ENCODE data around the gene NLN.

Gene NLN

DNA sequence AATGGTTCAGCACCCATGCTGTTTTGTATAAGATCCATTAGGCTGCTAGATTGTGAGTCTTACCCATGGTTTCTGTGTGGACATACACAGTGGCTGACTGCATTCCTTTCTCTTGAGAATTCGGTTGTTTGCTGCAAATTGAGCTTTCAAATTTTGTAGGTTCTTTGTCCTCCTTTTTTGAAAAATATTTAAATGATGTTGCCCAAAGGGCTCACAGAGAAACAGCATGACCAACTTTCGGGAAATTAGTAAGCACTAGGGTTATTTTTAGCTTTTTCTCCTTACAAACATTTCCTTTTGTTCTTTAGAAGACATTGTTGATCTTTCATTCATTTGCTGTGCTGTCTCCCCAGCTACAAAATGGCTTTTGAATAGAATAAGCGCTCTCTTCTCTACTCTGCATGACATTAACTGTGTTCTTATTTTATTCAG, 79.4 kb downstream of the NLN start:
- H3F3A ChIP-seq (ENCODE audit: control insufficient read depth, insufficient read depth), result no peaks in the 10 kb centered on the region

GRCh38 chr5:65802080-65802479, 80.1 kb downstream of the NLN start:
- Histone ChIP-seq H4K20me1 (ENCODE audit: control insufficient read depth, insufficient read depth, low read depth, low read length) (no peaks in the 10 kb centered on the region), H3K4me2 (ENCODE audit: low read length) (no peak overlapping the region), H3F3A (ENCODE audit: control insufficient read depth, insufficient read depth) (no peaks in the 10 kb centered on the region), H3K79me2 (ENCODE audit: control insufficient read depth, low read length) (no peaks in the 10 kb centered on the region), H3K4me1 (ENCODE audit: control insufficient read depth, low read length) (no peaks in the 10 kb centered on the region), H3K36me3 (ENCODE audit: control insufficient read depth, low read length) (peaks cover 15% of the 10 kb centered on the region), H3K27ac (ENCODE audit: low read depth, low read length) (no peak overlapping the region), H3K4me3 (ENCODE audit: low read length) (no peak overlapping the region), H3K9me2 (replicated peaks; ENCODE audit: control insufficient read depth, low read length) (no peaks in the 10 kb centered on the region), H3K27me3 (ENCODE audit: control insufficient read depth, low read length) (no peaks in the 10 kb centered on the region), H3K9me3 (ENCODE audit: control insufficient read depth, insufficient read depth, low read length) (peaks cover 10% of the 10 kb centered on the region; the same call in 1 of the 2 replicates)
- TF ChIP-seq EZH2phosphoT487 (IDR thresholded peaks at IDR 0.05; ENCODE audit: borderline replicate concordance, low read length), result no peak
- TF ChIP-seq, protein P1, sequence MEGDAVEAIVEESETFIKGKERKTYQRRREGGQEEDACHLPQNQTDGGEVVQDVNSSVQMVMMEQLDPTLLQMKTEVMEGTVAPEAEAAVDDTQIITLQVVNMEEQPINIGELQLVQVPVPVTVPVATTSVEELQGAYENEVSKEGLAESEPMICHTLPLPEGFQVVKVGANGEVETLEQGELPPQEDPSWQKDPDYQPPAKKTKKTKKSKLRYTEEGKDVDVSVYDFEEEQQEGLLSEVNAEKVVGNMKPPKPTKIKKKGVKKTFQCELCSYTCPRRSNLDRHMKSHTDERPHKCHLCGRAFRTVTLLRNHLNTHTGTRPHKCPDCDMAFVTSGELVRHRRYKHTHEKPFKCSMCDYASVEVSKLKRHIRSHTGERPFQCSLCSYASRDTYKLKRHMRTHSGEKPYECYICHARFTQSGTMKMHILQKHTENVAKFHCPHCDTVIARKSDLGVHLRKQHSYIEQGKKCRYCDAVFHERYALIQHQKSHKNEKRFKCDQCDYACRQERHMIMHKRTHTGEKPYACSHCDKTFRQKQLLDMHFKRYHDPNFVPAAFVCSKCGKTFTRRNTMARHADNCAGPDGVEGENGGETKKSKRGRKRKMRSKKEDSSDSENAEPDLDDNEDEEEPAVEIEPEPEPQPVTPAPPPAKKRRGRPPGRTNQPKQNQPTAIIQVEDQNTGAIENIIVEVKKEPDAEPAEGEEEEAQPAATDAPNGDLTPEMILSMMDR (IDR thresholded peaks at IDR 0.05; ENCODE audit: low read depth, low read length, poor library complexity, severe bottlenecking), result no peak

More for the DNA sequence above, 79.4 kb downstream of the NLN start:
- Histone ChIP-seq H3K9me3 (ENCODE audit: control insufficient read depth, insufficient read depth, low read length) (peaks cover 10% of the 10 kb centered on the region; the same call in 1 of the 2 replicates), H3K79me2 (ENCODE audit: control insufficient read depth, low read length) (no peaks in the 10 kb centered on the region), H3K4me3 (ENCODE audit: low read length) (no peak overlapping the region), H3K27me3 (ENCODE audit: control insufficient read depth, low read length) (no peaks in the 10 kb centered on the region), H3K4me1 (ENCODE audit: control insufficient read depth, low read length) (no peaks in the 10 kb centered on the region), H3K9me2 (replicated peaks; ENCODE audit: control insufficient read depth, low read length) (no peaks in the 10 kb centered on the region), H3K27ac (ENCODE audit: low read depth, low read length) (no peak overlapping the region), H3K36me3 (ENCODE audit: control insufficient read depth, low read length) (peaks cover 15% of the 10 kb centered on the region), H4K20me1 (ENCODE audit: control insufficient read depth, insufficient read depth, low read depth, low read length) (no peaks in the 10 kb centered on the region), H3K4me2 (ENCODE audit: low read length) (no peak overlapping the region)
- TF ChIP-seq EZH2phosphoT487 (IDR thresholded peaks at IDR 0.05; ENCODE audit: borderline replicate concordance, low read length), result no peak
- TF ChIP-seq, protein P1 (IDR thresholded peaks at IDR 0.05; ENCODE audit: low read depth, low read length, poor library complexity, severe bottlenecking), result no peak

DNA sequence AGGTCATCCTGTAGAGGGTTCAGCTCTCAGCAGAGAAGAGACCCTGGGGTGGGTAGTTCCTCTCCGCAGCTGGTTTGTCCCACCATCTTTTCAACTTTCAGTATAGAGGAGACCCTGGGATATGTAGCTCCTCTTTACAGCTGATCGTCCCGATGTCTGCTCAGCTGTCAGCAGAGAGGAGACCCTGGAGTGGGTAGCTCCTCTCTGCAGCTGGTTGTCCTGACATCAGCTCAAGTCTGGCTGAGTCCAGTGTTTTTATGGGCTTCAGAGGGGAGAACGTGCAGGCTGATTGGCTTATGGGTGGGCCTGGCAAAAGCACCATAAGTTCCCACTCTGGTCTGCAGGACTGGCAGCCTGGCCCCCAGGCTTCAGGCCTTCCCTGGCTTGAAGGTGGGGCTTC, 80.8 kb downstream of the NLN start:
- Histone ChIP-seq H4K20me1 (ENCODE audit: control insufficient read depth, insufficient read depth, low read depth, low read length) (no peaks in the 10 kb centered on the region), H3K9me3 (ENCODE audit: control insufficient read depth, insufficient read depth, low read length) (peaks cover 10% of the 10 kb centered on the region; the same call in 1 of the 2 replicates), H3K4me3 (ENCODE audit: low read length) (no peak overlapping the region), H3K79me2 (ENCODE audit: control insufficient read depth, low read length) (no peaks in the 10 kb centered on the region), H3F3A (ENCODE audit: control insufficient read depth, insufficient read depth) (no peaks in the 10 kb centered on the region), H3K27me3 (ENCODE audit: control insufficient read depth, low read length) (no peaks in the 10 kb centered on the region), H3K36me3 (ENCODE audit: control insufficient read depth, low read length) (peaks cover 15% of the 10 kb centered on the region), H3K9me2 (replicated peaks; ENCODE audit: control insufficient read depth, low read length) (no peaks in the 10 kb centered on the region), H3K27ac (ENCODE audit: low read depth, low read length) (no peak overlapping the region), H3K4me1 (ENCODE audit: control insufficient read depth, low read length) (no peaks in the 10 kb centered on the region), H3K4me2 (ENCODE audit: low read length) (no peak overlapping the region)
- TF ChIP-seq EZH2phosphoT487 (IDR thresholded peaks at IDR 0.05; ENCODE audit: borderline replicate concordance, low read length), result no peak
- TF ChIP-seq, protein P1 (IDR thresholded peaks at IDR 0.05; ENCODE audit: low read depth, low read length, poor library complexity, severe bottlenecking), result no peak

All from DOHH2 (cell line).